Thoracic aorta (tissue), 2 donors: Measurements from ENCODE around the gene EHF. TPM values are rescaled to one million over a fixed set of nuclear protein-coding genes. Genes with fewer than 3 reads are reported as not detected.

ENCODE experiments used
- ATAC-seq: fragments of 150-250 bp; one replicate; pipeline ENCODE4 v1.8.0; 2017; ENCODE audit warnings: low read depth; ENCODE audit not compliant: insufficient number of reproducible peaks, low FRiP score
- DNase-seq: peaks from one replicate; pipeline ENCODE4 v3.0.0-alpha.2; 2020; ENCODE audit warnings: low spot score
- H3K27ac ChIP-seq, 2 donors: fragments of 200-600 bp; sonication (generic); 1 replicate in 1 of 2; 2 replicates in 1 of 2; pipeline ENCODE4 v1.5.1; 2016; ENCODE audit warnings: mild to moderate bottlenecking in 2 of 2, moderate library complexity in 2 of 2
- H3K27me3 ChIP-seq: fragments of 200-600 bp; sonication (generic); replicated peaks from 2 replicates; pipeline ENCODE4 v1.6.0; 2016; ENCODE audit warnings: mild to moderate bottlenecking; ENCODE audit not compliant: insufficient read depth
- H3K36me3 ChIP-seq: fragments of 200-600 bp; sonication (generic); one replicate; pipeline ENCODE4 v1.5.1; 2016
- H3K4me1 ChIP-seq, 2 donors: fragments of 200-600 bp; sonication (generic); 1 replicate in 1 of 2; 2 replicates in 1 of 2; pipeline versions ENCODE4 v1.5.1 to v1.6.0; 2016; ENCODE audit warnings: low read depth in 2 of 2, mild to moderate bottlenecking in 1 of 2; ENCODE audit not compliant: control insufficient read depth in 1 of 2
- H3K4me3 ChIP-seq: fragments of 200-600 bp; sonication (generic); 2 replicates; pipeline ENCODE4 v1.5.1; 2016; ENCODE audit warnings: mild to moderate bottlenecking
- H3K9me3 ChIP-seq: fragments of 200-600 bp; sonication (generic); 2 replicates; pipeline ENCODE4 v1.5.1; 2016
- CTCF ChIP-seq: fragments of 200-600 bp; sonication (generic); IDR thresholded peaks from one replicate; pipeline ENCODE4 v1.5.1; 2019; ENCODE audit warnings: antibody characterized with exemption
- total RNA-seq, 2 donors: library from RNA; depleted of rRNA; stranded (reverse); fragments of >200 nt; gene quantifications; one replicate each; pipeline versions ENCODE4 v1.1.0 to v1.2.3, GENCODE V29; 2016

EHF gene
- total RNA-seq, 2 donors from 2014 or later, result 0.14 TPM

- H3K36me3 ChIP-seq, result no peaks in the 10 kb centered on the region
- H3K27me3 ChIP-seq, result no peaks in the 10 kb centered on the region
- no peak for ATAC-seq
- H3K9me3 ChIP-seq, result no peaks in the 10 kb centered on the region
- H3K4me1 ChIP-seq, result no peaks in the 10 kb centered on the region
- H3K27ac ChIP-seq, result no peak overlapping the region
- no peak for DNase-seq
- H3K4me3 ChIP-seq, result no peak overlapping the region
- TF ChIP-seq CTCF, result no peak
Observed at GRCh38 chr11:34647532-34647931, 26.6 kb downstream of the EHF start.

- no peak overlapping the region for H3K27ac ChIP-seq
- no peak for DNase-seq
- H3K36me3 ChIP-seq, result no peaks in the 10 kb centered on the region
- H3K9me3 ChIP-seq, result no peaks in the 10 kb centered on the region
- no peak for TF ChIP-seq CTCF
- H3K27me3 ChIP-seq, result no peaks in the 10 kb centered on the region
- no peaks in the 10 kb centered on the region for H3K4me1 ChIP-seq
- no peak overlapping the region for H3K4me3 ChIP-seq
- ATAC-seq, result no peak
Observed at GRCh38 chr11:34648036-34648435, 27.1 kb downstream of the EHF start.

- DNase-seq (no peak), ATAC-seq (no peak)
- no peaks in the 10 kb centered on the region for H3K4me1 ChIP-seq
- no peak overlapping the region for H3K27ac ChIP-seq
- TF ChIP-seq CTCF, result no peak
- H3K9me3 ChIP-seq, result no peaks in the 10 kb centered on the region
- no peak overlapping the region for H3K4me3 ChIP-seq
- no peaks in the 10 kb centered on the region for H3K36me3 ChIP-seq
- no peaks in the 10 kb centered on the region for H3K27me3 ChIP-seq
Observed at GRCh38 chr11:34649597-34649996, 28.7 kb downstream of the EHF start.

- Histone ChIP-seq H3K4me3 (no peak overlapping the region), H3K9me3 (no peaks in the 10 kb centered on the region), H3K4me1 (no peaks in the 10 kb centered on the region), H3K27me3 (no peaks in the 10 kb centered on the region), H3K36me3 (no peaks in the 10 kb centered on the region), H3K27ac (no peak overlapping the region)
- DNase-seq (no peak), ATAC-seq (no peak)
- TF ChIP-seq CTCF, result no peak
Observed at GRCh38 chr11:34650528-34650927, 29.6 kb downstream of the EHF start.

- Histone ChIP-seq H3K36me3 (no peaks in the 10 kb centered on the region), H3K27ac (no peak overlapping the region), H3K4me3 (no peak overlapping the region), H3K9me3 (no peaks in the 10 kb centered on the region), H3K4me1 (no peaks in the 10 kb centered on the region), H3K27me3 (no peaks in the 10 kb centered on the region)
- no peak for TF ChIP-seq CTCF
- no peak for DNase-seq
- ATAC-seq, result no peak
Observed at GRCh38 chr11:34651551-34651950, 30.7 kb downstream of the EHF start.
